ENCODE results near the gene PPARG. TPM values are rescaled to one million over a fixed set of nuclear protein-coding genes. Genes with fewer than 3 reads are reported as not detected.

Gene PPARG
- total RNA-seq, 4 donors from 2014 or later, result 16.9 to 146 (median 117) TPM

- DNase-seq, result no peak
- intact Hi-C loops (cut with DNase I; ENCODE audit: low total_unique reads), result no loop called here
- no peak for TF ChIP-seq POLR2AphosphoS5 (IDR thresholded peaks at IDR 0.05)
- TF ChIP-seq CTCF (IDR thresholded peaks at IDR 0.05), result no peak
- TF ChIP-seq EP300 (IDR thresholded peaks at IDR 0.05; ENCODE audit: low read depth), result no peak
- no peak for TF ChIP-seq POLR2A (IDR thresholded peaks at IDR 0.05)
- Histone ChIP-seq H3K27ac (no peak overlapping the region), H3K27me3 (no peaks in the 10 kb centered on the region), H3K4me1 (peaks cover 0 to 22% (median 6%) of the 10 kb centered on the region in 4 donors), H3K36me3 (no peaks in the 10 kb centered on the region), H3K4me3 (no peak overlapping the region), H3K9me3 (no peaks in the 10 kb centered on the region)
- 94% methylated on average over 11 of the region's 11 CpGs; no CpG with 5 or more reads in 1 of the 2 donors for WGBS, 2 donors (ENCODE audit: low coverage in 1 of 2)
- in situ Hi-C loops (cut with MboI; ENCODE audit: low pct_ligation_motif_present in 1 of 4, low pct_unique_long_range_greater_than_20kb in 1 of 4, low sequenced_read_pairs in 3 of 4), result loop anchor here in 2 of 4 donors (10.0 kb wide), 2 partner anchors 177 to 347 kb away; no protein-coding TSS in a partner anchor
These were observed 183.2 kb downstream of the PPARG start for GRCh38 chr3:12472000-12472610.

GRCh38 chr3:12472796-12473195, 183.9 kb downstream of the PPARG start:
- Histone ChIP-seq H3K4me3 (no peak overlapping the region), H3K27ac (no peak overlapping the region), H3K27me3 (no peaks in the 10 kb centered on the region), H3K4me1 (peaks cover 0 to 27% (median 6%) of the 10 kb centered on the region in 4 donors), H3K36me3 (no peaks in the 10 kb centered on the region), H3K9me3 (no peaks in the 10 kb centered on the region)
- no peak for DNase-seq
- 88 to 91% methylated on average over 1 to 5 of the region's 5 CpGs for WGBS, 2 donors (ENCODE audit: low coverage in 1 of 2)
- intact Hi-C loops (cut with DNase I; ENCODE audit: low total_unique reads), result no loop called here
- in situ Hi-C loops (cut with MboI; ENCODE audit: low pct_ligation_motif_present in 1 of 4, low pct_unique_long_range_greater_than_20kb in 1 of 4, low sequenced_read_pairs in 3 of 4), result loop anchor here in 2 of 4 donors (10.0 kb wide), 2 partner anchors 178 to 348 kb away; no protein-coding TSS in a partner anchor
- TF ChIP-seq POLR2AphosphoS5 (IDR thresholded peaks at IDR 0.05), result no peak
- TF ChIP-seq CTCF (IDR thresholded peaks at IDR 0.05), result no peak
- TF ChIP-seq EP300 (IDR thresholded peaks at IDR 0.05; ENCODE audit: low read depth), result no peak
- TF ChIP-seq POLR2A (IDR thresholded peaks at IDR 0.05), result no peak

- Histone ChIP-seq H3K4me1 (peaks cover 0 to 28% (median 6%) of the 10 kb centered on the region in 4 donors), H3K9me3 (no peaks in the 10 kb centered on the region), H3K27ac (no peak overlapping the region), H3K36me3 (no peaks in the 10 kb centered on the region), H3K4me3 (no peak overlapping the region), H3K27me3 (no peaks in the 10 kb centered on the region)
- 83% methylated on average over 6 to 9 of the region's 9 CpGs for WGBS, 2 donors (ENCODE audit: low coverage in 1 of 2)
- intact Hi-C loops (cut with DNase I; ENCODE audit: low total_unique reads) (no loop called here), in situ Hi-C loops (cut with MboI; ENCODE audit: low pct_ligation_motif_present in 1 of 4, low pct_unique_long_range_greater_than_20kb in 1 of 4, low sequenced_read_pairs in 3 of 4) (loop anchor here in 2 of 4 donors (10.0 kb wide), 2 partner anchors 179 to 349 kb away; no protein-coding TSS in a partner anchor)
- TF ChIP-seq EP300 (IDR thresholded peaks at IDR 0.05; ENCODE audit: low read depth) (no peak), POLR2AphosphoS5 (IDR thresholded peaks at IDR 0.05) (no peak), CTCF (IDR thresholded peaks at IDR 0.05) (no peak), POLR2A (IDR thresholded peaks at IDR 0.05) (no peak)
- no peak for DNase-seq
These were observed 184.6 kb downstream of the PPARG start for GRCh38 chr3:12473511-12473910.

- DNase-seq, result no peak
- H3K4me3 ChIP-seq, result no peak overlapping the region
- peak overlapping the region; percentile 9 to 32 (median 28) for H3K27ac ChIP-seq
- H3K36me3 ChIP-seq, result no peaks in the 10 kb centered on the region
- in situ Hi-C loops (cut with MboI; ENCODE audit: low pct_ligation_motif_present in 1 of 4, low pct_unique_long_range_greater_than_20kb in 1 of 4, low sequenced_read_pairs in 3 of 4), result loop anchor here in 3 of 4 donors (5.0 to 25.0 kb wide), 4 partner anchors 182 to 352 kb away; no protein-coding TSS in a partner anchor
- peaks cover 0 to 39% (median 11%) of the 10 kb centered on the region in 4 donors for H3K4me1 ChIP-seq
- no peaks in the 10 kb centered on the region for H3K9me3 ChIP-seq
- intact Hi-C loops (cut with DNase I; ENCODE audit: low total_unique reads), result loop anchor here (5.0 kb wide), 1 partner anchor 344 kb away; no protein-coding TSS in a partner anchor
- TF ChIP-seq POLR2A (IDR thresholded peaks at IDR 0.05), result no peak
- TF ChIP-seq EP300 (IDR thresholded peaks at IDR 0.05; ENCODE audit: low read depth), result no peak
- no peak for TF ChIP-seq CTCF (IDR thresholded peaks at IDR 0.05)
- TF ChIP-seq POLR2AphosphoS5 (IDR thresholded peaks at IDR 0.05), result no peak
- H3K27me3 ChIP-seq, result no peaks in the 10 kb centered on the region
- WGBS, 2 donors (ENCODE audit: low coverage in 1 of 2), result 68 to 72% methylated on average over 3 to 5 of the region's 5 CpGs
These were observed 187.5 kb downstream of the PPARG start for GRCh38 chr3:12476238-12476897.
